Transverse colon (tissue), 4 donors: ENCODE data around the gene SRGAP1. TPM values are rescaled to one million over a fixed set of nuclear protein-coding genes. Genes with fewer than 3 reads are reported as not detected.

Experiments used
- DNase-seq: peaks from one replicate; pipeline ENCODE4 v3.0.0-alpha.2; 2019
- H3K27ac ChIP-seq, 4 donors: fragments of 200-600 bp; sonication (generic); 2 replicates each; pipeline ENCODE4 v1.5.1; 2016 to 2018; ENCODE audit warnings: inconsistent platforms in 4 of 4
- H3K27me3 ChIP-seq: fragments of 200-600 bp; sonication (generic); 2 replicates; pipeline ENCODE4 v1.5.1; 2017; ENCODE audit warnings: inconsistent platforms
- H3K36me3 ChIP-seq, 4 donors: fragments of 200-600 bp; sonication (generic); 2 replicates each; pipeline ENCODE4 v1.5.1; 2017 to 2019; ENCODE audit warnings: inconsistent platforms in 4 of 4
- H3K4me1 ChIP-seq, 4 donors: fragments of 200-600 bp; sonication (generic); 2 replicates each; pipeline ENCODE4 v1.5.1; 2017 to 2020; ENCODE audit warnings: inconsistent platforms in 4 of 4
- H3K4me3 ChIP-seq, 4 donors: fragments of 200-600 bp; sonication (generic); 1 replicate in 1 of 4; 2 replicates in 3 of 4; pipeline versions ENCODE4 v1.5.1 to v1.6.1; 2017 to 2019; ENCODE audit warnings: inconsistent platforms in 4 of 4
- H3K9me3 ChIP-seq, 2 donors: fragments of 200-600 bp; sonication (generic); 2 replicates each; pipeline ENCODE4 v1.5.1; 2017 to 2019; ENCODE audit warnings: inconsistent platforms in 2 of 2
- EP300 ChIP-seq: sonication (generic); formaldehyde crosslinking; IDR thresholded peaks from one replicate; pipeline ENCODE4 v1.6.1; 2017; ENCODE audit warnings: antibody characterized with exemption, low read depth
- POLR2A ChIP-seq: fragments of 450-650 bp; IDR thresholded peaks from one replicate; pipeline ENCODE4 v1.6.1; 2016; ENCODE audit warnings: antibody characterized with exemption, mild to moderate bottlenecking, moderate library complexity
- POLR2AphosphoS5 ChIP-seq, 3 donors: sonication (generic); formaldehyde crosslinking; IDR thresholded peaks; one replicate each; pipeline ENCODE4 v1.6.1; 2016; ENCODE audit warnings: antibody characterized with exemption in 3 of 3
- WGBS, 2 donors: methylation state at CpG; one replicate each; pipeline ENCODE4 v1.1.5; 2018; ENCODE audit warnings: low coverage in 1 of 2; 5-methylcytosine and 5-hydroxymethylcytosine counted together
- in situ Hi-C, 4 donors: fragments of 200-750 bp; cut with MboI; loops; one replicate each; pipeline versions ENCODE4 v1.15.0 to v1.15.1; 2017; ENCODE audit warnings: low sequenced_read_pairs in 3 of 4, low pct_ligation_motif_present in 1 of 4, low pct_unique_long_range_greater_than_20kb in 1 of 4
- intact Hi-C: fragments of 100-400 bp; cut with DNase I; formaldehyde crosslinking; loops from one replicate; pipeline ENCODE4 v1.15.1; 2023; ENCODE audit warnings: low total_unique reads
- total RNA-seq, 4 donors: library from RNA; depleted of rRNA; stranded (reverse); fragments of >200 nt; gene quantifications; one replicate each; pipeline ENCODE4 v1.1.0, GENCODE V29; 2016
- TF ChIP-seq, protein P1 (sequence below), 5 experiments: fragments of 200-600 bp in 3 of 5; fragments of 450-650 bp in 2 of 5; sonication (generic) in 3 of 5; IDR thresholded peaks; 1 replicate in 2 of 5; 2 replicates in 3 of 5; pipeline ENCODE4 v1.5.1; 2016 to 2017; ENCODE audit warnings: antibody characterized with exemption in 5 of 5, inconsistent platforms in 3 of 5, mild to moderate bottlenecking in 2 of 5, moderate library complexity in 1 of 5

Gene SRGAP1
- total RNA-seq, 4 donors from 2014 or later = 16.0 to 720 (median 51.4) TPM

DNA sequence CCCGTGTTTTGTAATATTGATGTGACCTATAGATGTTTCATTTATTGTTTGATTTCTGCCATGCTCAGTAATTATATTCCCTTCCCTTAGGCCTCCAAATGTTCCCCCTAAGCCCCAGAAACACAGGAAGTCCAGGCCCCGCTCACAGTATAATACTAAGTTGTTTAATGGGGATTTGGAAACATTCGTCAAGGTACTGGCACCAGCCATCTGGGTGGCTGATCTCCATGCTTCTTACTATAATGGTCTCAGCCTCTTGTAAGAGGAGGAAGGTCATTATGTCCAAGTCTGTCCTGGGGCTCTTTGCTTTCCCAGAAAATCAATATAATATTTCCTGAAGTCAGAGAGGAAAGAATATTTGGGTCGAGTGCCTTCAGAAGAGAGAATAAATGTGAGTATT, 246.7 kb downstream of the SRGAP1 start:
- in situ Hi-C loops = no loop called here
- no peak overlapping the region for H3K27ac ChIP-seq
- WGBS, 2 donors = 74 to 84% methylated on average over 4 of the region's 4 CpGs
- H3K4me1 ChIP-seq = peaks cover 6 to 15% (median 10%) of the 10 kb centered on the region in 4 donors
- TF ChIP-seq, protein P1, sequence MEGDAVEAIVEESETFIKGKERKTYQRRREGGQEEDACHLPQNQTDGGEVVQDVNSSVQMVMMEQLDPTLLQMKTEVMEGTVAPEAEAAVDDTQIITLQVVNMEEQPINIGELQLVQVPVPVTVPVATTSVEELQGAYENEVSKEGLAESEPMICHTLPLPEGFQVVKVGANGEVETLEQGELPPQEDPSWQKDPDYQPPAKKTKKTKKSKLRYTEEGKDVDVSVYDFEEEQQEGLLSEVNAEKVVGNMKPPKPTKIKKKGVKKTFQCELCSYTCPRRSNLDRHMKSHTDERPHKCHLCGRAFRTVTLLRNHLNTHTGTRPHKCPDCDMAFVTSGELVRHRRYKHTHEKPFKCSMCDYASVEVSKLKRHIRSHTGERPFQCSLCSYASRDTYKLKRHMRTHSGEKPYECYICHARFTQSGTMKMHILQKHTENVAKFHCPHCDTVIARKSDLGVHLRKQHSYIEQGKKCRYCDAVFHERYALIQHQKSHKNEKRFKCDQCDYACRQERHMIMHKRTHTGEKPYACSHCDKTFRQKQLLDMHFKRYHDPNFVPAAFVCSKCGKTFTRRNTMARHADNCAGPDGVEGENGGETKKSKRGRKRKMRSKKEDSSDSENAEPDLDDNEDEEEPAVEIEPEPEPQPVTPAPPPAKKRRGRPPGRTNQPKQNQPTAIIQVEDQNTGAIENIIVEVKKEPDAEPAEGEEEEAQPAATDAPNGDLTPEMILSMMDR (IDR thresholded peaks at IDR 0.05) = no peak
- TF ChIP-seq EP300 = no peak
- TF ChIP-seq POLR2AphosphoS5 (IDR thresholded peaks at IDR 0.05) = no peak
- TF ChIP-seq POLR2A = no peak
- no peak for DNase-seq
- intact Hi-C loops = no loop called here
- no peak overlapping the region for H3K4me3 ChIP-seq
- H3K36me3 ChIP-seq = no peaks in the 10 kb centered on the region
- H3K27me3 ChIP-seq = no peaks in the 10 kb centered on the region
- no peaks in the 10 kb centered on the region for H3K9me3 ChIP-seq

DNA sequence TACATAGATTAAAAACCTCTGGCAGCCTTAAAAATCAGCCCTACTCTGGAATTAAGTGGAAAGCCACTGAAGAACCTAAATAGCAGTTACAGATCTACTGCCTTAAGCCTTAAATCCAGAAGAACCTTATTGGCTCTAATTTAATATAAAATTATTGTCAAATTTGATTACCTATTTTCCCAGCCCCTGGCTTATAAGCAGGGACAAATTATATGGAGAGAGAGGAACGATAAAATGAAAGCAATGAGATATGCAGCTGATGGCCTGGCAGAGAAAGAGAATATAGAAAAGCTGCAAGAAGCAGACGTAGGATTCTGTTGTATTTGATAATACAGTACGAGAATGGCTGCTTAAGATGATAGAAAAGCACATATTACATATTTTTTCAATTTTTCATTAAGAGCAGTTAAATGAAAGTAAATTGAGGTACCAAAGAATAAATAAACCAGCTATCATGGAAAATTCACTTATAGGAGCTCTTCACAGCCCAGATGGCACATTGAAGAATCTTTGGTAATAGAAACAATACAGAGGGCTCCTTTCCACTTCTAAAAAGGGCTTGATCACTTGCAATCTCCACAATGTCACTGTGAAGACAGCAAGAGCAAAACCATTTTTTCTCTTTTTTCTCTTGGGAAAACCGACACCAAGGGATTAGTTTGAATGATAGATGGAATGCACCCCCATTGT, 248.2 kb downstream of the SRGAP1 start:
- Histone ChIP-seq H3K4me3 (no peak overlapping the region), H3K4me1 (peaks cover 6 to 15% (median 10%) of the 10 kb centered on the region in 4 donors), H3K27me3 (no peaks in the 10 kb centered on the region), H3K36me3 (no peaks in the 10 kb centered on the region), H3K9me3 (no peaks in the 10 kb centered on the region), H3K27ac (no peak overlapping the region)
- intact Hi-C loops = no loop called here
- TF ChIP-seq EP300 (no peak), POLR2A (no peak), POLR2AphosphoS5 (IDR thresholded peaks at IDR 0.05) (no peak)
- TF ChIP-seq, protein P1 (IDR thresholded peaks at IDR 0.05) = no peak
- in situ Hi-C loops = no loop called here
- WGBS, 2 donors = 77 to 83% methylated on average over 4 of the region's 4 CpGs
- DNase-seq = no peak

DNA sequence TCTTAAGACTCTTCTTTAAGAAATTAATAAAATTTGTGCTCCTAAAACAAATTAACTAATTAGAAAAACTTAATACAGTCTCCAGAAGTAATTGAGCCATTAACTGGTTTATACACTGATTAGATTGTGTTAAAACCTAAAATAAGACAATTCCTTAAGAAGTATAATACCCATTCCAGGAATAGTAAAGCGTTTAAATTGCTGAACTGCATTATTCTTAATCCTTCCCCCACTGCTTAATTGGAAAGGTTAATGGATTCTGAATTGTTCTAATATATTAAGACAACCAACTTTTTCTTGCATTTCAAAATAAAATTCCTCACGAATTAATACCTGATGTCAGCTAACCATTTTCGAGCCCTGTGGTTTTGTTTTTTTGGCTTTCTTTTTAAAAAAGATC, 249.2 kb downstream of the SRGAP1 start:
- Histone ChIP-seq H3K4me1 (peaks cover 6 to 7% (median 6%) of the 10 kb centered on the region in 4 donors), H3K4me3 (no peak overlapping the region), H3K36me3 (no peaks in the 10 kb centered on the region), H3K27ac (no peak overlapping the region), H3K27me3 (no peaks in the 10 kb centered on the region), H3K9me3 (no peaks in the 10 kb centered on the region)
- no peak for DNase-seq
- in situ Hi-C loops = no loop called here
- 79 to 89% methylated on average over 3 of the region's 3 CpGs for WGBS, 2 donors
- no peak for TF ChIP-seq POLR2A
- TF ChIP-seq POLR2AphosphoS5 (IDR thresholded peaks at IDR 0.05) = no peak
- TF ChIP-seq EP300 = no peak
- TF ChIP-seq, protein P1 (IDR thresholded peaks at IDR 0.05) = no peak
- intact Hi-C loops = no loop called here

DNA sequence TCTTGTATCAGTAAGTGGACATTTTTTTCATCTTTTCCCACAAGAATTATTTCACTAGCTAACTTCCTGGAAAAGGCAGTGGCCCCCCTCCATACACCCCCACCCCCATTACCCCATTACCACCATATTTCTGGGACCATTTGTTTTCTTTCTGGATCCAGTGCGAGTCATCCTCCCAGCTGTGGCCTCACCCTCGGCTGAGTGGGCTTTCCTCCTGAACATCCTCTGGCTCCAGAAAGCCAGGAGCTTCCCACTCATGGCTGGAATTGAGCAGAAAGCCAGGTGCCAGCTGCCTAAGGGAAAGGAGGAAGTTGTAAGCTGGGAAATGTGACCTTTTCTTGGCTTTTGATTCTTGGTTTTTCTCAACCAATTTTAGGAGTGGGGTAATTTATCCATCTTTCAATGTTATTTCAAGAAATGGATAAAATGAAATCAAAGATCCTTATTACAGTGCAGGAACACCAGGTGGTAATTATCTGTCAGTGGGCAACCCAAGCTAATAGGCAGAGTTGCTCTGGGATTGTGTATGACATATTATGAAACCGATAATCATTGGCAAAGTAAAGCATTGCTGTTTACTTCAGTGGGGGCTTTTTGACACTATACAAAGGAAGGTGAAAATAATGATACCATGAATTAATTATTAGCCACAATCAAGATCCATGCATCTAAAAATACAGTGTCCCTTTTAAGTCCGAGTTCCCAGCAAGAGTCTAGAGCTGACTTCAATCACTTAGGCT, 253.0 kb downstream of the SRGAP1 start:
- no peaks in the 10 kb centered on the region for H3K9me3 ChIP-seq
- no peaks in the 10 kb centered on the region for H3K36me3 ChIP-seq
- DNase-seq = no peak
- intact Hi-C loops (no loop called here), in situ Hi-C loops (no loop called here)
- H3K4me3 ChIP-seq = no peak overlapping the region
- TF ChIP-seq EP300 = no peak
- TF ChIP-seq, protein P1 (IDR thresholded peaks at IDR 0.05) = no peak
- no peak for TF ChIP-seq POLR2AphosphoS5 (IDR thresholded peaks at IDR 0.05)
- TF ChIP-seq POLR2A = no peak
- WGBS, 2 donors = 68 to 80% methylated on average over 1 to 4 of the region's 4 CpGs
- H3K27me3 ChIP-seq = no peaks in the 10 kb centered on the region
- peaks cover 0 to 5% (median 3%) of the 10 kb centered on the region in 4 donors for H3K4me1 ChIP-seq
- no peak overlapping the region for H3K27ac ChIP-seq
